Uterus (tissue), 2 donors: ENCODE data around the gene PRR33.

Experiments
- POLR2A ChIP-seq, 2 donors: fragments of 450-650 bp; IDR thresholded peaks; one replicate each; pipeline ENCODE4 v1.6.1; 2016; ENCODE audit warnings: antibody characterized with exemption in 2 of 2, mild to moderate bottlenecking in 1 of 2, moderate library complexity in 1 of 2
- TF ChIP-seq, protein P1 (sequence below), 4 experiments: fragments of 200-600 bp in 2 of 4; fragments of 450-650 bp in 2 of 4; sonication (generic) in 2 of 4; IDR thresholded peaks; one replicate each; pipeline ENCODE4 v1.5.1; 2016 to 2019; ENCODE audit warnings: antibody characterized with exemption in 4 of 4, mild to moderate bottlenecking in 2 of 4, moderate library complexity in 1 of 4

DNA sequence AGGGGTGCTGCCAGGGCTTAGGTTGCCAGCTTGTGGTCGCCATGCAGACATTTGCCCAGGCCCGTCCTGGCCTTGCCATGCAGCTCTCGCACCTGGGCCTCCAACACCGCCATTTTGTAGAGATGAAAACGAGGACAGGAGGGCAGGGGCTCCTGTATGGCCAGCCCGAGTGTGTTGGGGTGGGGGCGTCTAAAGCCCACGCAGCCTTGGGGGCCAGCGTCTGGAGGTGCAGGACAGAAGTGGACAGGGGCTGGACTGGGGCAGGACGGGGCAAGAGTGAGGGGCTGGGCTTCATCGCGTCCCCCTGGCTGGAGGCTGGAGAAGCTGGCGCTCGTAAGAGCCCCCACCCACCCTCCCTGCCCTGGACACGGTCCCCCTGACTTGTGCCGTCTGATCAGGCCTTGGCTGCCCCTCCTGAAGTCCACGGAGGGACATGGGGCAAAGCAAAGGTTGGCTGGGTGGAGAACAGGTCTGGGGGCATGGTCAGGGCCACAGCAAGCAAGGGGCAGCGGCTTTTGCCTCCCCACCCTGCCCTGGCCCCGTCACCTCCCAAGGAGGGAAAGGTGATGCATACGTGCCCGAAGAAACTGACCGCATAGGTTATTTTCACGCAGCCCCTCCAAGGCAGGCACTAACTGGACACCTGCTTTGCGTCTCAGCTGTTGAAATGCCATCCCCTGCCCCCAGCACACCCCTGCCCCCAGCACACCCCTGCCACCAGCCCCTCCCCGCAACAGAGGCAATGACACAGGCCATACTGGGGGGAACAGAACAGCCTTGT lies 28.6 kb upstream of the PRR33 start:
- TF ChIP-seq, protein P1, sequence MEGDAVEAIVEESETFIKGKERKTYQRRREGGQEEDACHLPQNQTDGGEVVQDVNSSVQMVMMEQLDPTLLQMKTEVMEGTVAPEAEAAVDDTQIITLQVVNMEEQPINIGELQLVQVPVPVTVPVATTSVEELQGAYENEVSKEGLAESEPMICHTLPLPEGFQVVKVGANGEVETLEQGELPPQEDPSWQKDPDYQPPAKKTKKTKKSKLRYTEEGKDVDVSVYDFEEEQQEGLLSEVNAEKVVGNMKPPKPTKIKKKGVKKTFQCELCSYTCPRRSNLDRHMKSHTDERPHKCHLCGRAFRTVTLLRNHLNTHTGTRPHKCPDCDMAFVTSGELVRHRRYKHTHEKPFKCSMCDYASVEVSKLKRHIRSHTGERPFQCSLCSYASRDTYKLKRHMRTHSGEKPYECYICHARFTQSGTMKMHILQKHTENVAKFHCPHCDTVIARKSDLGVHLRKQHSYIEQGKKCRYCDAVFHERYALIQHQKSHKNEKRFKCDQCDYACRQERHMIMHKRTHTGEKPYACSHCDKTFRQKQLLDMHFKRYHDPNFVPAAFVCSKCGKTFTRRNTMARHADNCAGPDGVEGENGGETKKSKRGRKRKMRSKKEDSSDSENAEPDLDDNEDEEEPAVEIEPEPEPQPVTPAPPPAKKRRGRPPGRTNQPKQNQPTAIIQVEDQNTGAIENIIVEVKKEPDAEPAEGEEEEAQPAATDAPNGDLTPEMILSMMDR (IDR thresholded peaks at IDR 0.05), result no peak
- no peak for TF ChIP-seq POLR2A (IDR thresholded peaks at IDR 0.05)
